HG03064 (cell line): ENCODE measurements around the gene ERP44.
"Not testable (repeated sequence)": the region's sequence is repeated elsewhere in the genome, so short reads cannot be mapped to it uniquely, and the experiment has no call there.

Experiments
- ATAC-seq: cut with Tn5 transposase; IDR thresholded peaks from one replicate; pipeline ENCODE4 v1.9.1; 2021; ENCODE audit warnings: low read depth; ENCODE audit not compliant: unreplicated experiment

The ERP44 gene

DNA sequence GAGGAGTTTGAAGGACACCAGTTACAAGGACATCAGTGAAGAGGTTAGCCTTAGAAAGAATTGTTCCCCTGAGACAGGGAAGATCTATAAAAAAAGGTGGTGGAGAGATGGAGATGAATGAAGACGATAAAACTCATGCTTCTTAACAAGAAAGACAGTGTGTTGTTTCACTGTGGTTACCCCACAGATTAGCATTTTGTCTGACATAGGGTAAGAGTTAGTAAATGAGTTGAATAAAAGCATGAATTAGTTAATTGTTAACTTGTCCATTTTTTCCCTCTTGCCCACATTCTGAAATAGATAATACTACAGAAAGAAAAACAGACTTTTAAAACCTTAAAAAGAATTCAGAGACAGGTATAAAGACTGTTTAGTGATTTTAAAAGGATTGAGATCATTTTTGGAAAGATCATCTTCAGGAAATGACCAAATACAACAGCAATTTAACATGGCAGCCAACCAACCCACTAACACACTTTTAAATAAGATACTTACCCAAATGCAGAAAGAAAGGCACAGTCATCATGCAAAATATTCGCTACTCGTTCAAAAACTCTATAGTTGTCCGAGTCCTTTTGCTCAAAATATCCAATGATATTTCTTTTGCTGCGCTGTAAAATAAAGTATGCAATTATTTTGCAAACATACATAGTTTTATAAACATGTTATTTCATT lies 78.5 kb downstream of the ERP44 start:
- ATAC-seq: no peak

DNA sequence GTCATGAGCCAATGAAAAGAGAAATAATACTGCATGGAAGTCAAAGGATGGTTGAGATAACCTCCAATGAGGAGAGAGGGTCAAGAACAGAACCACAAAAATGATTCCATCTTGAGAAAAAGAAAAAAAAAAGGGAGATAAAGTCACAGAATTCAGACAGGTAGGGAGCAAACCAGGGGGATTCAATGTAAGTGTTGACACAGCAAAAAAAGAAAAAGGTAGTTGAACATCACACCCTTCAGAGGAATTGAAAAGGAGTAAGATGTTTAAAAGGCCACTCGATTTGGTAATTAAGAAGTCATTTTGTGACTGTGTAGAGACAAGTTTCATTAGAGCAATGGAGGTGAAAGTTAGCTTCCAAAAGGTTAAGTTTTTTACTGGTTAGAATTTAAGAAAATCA lies 79.3 kb downstream of the ERP44 start:
- no peak for ATAC-seq

DNA sequence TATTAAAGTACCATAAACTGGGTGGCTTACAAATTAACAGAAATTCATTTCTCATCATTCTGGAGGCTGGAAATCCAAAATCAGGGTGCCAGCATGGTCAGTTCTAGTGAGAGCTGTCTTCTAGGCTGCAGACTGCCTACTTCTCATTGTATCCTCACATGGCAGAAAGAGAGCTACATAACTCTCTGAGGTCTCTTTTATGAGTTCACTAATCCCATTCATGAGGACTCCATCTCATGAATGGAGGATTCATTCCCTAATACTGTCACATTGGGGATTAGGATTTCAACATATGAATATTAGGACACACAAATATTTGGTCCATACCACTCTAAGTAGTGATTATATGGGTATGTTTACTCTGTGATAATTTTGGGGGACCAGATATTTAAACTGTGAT lies 84.0 kb downstream of the ERP44 start:
- ATAC-seq: no peak

DNA sequence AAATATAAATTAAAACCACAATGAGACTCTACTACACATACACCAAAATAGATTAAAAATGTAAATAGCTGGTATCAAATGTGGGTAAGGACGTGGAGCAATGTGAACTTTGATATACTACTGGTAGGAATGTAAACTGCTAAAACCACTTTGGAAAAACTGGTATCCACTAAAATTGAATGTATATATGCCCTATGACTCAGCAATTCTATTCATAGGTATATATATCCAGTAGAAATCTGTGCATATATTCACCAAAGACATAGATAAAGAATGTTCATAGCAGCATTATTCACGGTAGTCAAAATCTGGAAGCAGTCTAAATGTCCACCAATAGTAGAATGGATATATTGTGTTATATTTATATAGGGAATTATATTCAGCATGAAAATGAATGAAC lies 85.2 kb downstream of the ERP44 start:
- ATAC-seq: no peak

DNA sequence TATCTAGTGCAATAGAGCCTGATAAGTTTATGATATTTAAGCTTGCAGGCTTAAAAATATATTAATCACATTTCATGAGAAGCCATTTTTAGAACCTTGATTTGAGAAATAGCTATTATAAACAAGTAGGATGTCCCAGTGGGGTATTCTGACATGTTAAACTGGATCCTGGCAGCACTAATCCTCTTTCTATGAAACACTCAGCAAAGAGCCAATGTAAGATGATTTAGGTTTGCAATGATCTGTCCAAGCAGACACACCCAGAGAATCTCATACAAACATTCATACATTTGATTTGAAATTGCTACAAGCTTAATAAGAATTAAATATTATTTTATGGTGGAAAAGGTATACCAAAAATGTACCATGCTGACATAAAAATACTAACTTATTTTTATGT lies 86.5 kb downstream of the ERP44 start:
- ATAC-seq: no peak

DNA sequence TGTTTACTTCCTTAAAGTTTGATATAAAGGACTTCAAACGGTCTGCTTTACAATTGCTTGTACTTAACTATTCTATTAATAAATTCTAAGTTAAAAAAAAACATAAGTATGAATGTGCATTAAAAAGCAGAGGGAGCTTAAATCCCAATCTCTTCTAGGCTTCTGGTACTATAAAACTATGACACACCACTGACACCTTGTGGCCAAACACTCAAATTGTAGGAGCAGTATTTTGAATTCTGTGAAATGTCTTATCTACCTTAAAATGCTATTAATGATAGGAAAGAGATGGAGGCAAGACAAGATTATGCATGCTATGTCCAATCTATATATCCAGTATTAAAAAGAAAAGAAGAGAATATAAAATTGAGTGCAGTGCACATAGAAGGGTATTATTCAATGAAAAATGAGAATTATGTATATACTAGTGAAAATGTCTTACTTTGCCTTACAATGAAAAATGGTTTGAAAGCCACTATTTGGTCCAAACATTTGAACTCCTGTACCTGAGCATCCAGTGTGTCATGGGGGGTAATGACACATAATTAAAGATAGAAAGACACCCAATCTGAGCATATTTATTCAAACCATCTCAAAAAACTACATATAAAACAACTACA lies 87.6 kb downstream of the ERP44 start:
- no peak for ATAC-seq

DNA sequence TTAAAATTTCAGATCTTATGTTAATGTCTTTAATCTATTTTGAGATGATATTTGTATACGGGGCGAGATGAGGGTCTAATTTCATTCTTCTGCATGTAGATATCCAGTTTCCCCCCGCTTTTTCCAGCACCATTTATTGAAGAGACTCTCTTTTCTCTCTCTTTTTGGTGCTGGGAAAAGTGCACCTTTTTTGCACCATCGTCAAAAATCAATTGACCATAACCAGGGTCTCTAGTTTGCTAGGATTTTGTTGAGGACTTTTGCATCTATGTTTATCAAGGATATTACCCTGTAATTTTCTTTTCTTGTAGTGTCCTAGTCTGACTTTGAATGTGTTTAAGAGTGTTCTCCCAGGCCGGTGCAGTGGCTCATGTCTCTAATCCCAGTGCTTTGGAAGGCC lies 99.0 kb downstream of the ERP44 start:
- ATAC-seq: no peak

DNA sequence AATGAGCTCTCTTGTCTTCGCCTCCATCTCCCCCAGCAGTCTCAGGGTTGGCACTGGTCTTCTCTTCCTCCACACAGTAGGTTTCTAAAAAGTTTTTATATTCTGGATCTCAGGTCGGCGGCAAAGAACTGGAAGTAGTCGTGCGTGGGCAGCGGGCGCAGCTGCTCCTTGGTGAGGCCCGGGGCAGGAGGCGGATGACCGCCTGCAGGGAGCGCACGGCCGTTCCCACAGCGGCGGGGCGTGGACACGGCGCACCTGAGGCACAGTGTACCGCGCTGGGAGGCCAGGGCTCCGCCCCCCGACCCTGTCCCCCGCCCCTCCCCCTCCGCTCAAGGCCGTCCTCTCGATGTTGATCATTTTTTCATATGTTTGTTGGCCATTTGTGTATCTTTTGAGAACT lies 99.9 kb downstream of the ERP44 start:
- ATAC-seq: no peak

DNA sequence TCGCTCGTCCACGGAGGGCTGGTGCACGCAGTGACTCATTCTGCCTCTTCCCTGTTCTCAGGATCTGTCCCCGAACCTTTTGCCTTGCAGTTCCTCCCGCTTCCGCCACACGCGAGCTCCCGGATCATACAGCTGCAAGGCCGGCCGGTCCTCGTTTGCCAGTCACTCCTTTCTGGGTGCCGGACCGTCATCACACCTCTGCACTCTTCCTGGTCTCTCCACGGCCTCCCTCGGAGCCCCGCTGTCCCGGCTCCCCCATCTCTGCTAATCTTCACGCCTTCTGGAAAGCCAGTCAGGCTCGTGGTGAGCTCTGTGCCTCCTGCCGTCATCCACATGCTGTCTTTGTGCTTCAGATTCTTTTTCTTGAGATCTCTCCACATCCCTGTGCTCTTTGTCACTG lies 100.5 kb downstream of the ERP44 start:
- no peak for ATAC-seq

DNA sequence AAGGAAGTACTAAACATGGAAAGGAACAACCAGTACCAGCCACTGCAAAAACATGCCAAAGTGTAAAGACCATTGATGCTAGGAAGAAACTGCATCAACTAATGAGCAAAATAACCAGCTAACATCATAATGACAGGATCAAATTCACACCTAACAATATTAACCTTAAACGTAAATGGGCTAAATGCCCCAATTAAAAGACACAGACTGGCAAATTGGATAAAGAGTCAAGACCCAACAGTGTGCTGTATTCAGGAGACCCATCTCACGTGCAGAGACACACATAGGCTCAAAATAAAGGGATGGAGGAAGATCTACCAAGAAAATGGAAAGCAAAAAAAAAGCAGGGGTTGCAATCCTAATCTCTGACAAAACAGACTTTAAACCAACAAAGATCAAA lies 108.3 kb downstream of the ERP44 start:
- not testable (repeated sequence) for ATAC-seq

DNA sequence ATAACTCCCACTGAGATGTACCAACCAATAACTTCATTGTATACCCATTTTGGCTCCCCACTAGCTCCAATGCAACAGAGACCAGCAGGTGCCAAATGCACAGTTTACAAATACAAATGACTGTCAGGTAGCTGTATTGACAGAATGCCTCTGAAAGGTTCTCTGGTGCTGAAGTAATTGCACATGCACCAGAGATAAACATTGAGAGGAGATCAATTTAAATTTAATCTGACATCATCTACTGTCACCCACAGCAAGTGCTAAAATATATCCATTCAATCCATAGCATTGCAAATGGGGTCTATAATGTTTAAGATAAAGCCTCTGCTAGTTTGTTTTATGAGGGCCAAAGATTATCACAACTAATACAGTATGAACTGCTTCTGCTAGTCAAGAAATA lies 112.2 kb downstream of the ERP44 start:
- ATAC-seq: no peak

DNA sequence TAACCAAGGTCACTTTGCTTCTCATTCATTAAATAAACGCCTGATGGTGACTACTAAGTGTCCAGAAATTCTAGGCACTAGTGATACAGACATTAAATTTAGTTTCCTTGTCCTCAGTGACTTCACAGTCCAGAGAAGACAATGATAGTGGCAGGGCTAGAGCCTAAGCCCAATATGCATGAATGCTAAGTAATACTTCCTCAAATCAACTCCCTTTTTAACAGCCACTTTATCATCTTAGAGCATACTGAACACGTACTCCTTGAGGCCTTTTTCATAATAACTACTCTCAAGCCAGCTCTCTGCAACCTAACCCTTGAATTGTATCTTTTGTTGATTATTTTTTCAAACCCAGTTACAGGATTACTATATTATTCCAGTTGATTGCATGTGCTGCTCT lies 118.2 kb downstream of the ERP44 start:
- no peak for ATAC-seq

DNA sequence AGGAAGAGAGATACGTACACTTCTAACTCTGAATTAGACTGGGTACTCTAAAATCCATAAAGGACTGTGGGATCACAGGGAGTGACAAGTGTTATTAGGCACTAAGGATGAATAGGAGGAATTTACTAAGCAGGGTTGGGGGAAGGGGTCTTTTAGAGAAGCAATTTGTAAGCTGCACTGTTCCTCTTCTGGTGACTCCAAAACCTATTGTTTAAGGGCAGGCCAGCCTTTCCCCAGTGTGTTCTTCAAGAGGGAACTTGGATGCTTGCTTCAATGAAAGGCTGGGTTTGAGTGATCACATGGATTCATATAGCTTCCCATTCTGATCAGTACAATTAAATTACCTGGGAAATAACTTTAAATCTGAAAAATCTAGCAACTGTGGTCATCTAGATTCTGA lies 120.6 kb downstream of the ERP44 start:
- no peak for ATAC-seq

DNA sequence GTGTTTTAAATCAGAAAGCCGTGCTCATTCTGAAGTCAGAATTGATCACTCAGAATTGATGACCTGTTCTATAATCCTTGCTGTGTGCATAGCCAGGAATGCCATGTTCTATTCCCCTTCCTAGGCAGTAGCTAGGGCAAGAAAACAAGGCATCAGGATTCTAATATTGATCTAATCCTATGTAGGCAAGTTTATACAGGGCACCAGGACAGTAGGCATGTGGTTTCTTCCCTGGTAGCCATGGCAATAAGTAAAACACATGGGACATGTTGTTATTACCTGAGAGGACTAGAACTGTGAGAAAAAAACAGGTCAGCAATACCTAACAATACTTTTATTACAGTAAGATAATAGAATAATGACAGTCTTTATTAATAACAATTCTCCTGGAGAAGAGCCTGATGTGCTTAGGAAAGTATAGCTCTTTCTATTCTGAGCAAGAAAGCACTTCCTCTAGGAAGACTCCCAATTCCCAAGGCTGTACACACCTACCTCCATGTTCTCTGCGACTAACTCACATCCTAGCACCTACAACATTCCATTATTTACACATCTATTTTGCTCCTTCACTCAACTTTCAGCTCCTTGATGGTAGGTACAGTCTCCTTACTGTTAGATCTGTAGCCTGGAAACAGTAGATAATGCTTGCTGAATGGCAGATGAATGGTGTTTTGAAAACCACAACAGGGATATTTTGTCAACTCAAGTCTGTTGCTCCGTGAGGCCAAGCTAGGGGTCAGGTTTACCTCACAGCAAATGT lies 121.6 kb downstream of the ERP44 start:
- ATAC-seq: no peak

DNA sequence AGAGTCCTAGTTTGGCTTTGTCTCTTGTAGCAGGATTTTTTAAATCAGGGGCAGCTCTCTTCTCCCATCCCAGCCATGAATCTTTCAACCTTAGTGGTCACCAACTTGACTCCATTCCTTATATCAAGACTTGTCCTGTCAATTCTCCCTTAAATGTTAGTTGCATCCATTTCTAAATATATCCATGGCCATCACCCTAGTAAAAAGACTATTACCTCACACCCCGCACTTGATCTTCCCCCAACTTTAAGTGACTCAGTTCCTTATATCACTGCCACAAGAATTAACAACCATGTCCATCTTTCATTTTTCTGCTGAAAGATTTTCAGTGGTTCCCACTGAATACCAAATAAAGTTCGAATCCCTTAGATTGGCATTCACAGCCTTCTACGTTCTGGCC lies 125.3 kb downstream of the ERP44 start:
- no peak for ATAC-seq

DNA sequence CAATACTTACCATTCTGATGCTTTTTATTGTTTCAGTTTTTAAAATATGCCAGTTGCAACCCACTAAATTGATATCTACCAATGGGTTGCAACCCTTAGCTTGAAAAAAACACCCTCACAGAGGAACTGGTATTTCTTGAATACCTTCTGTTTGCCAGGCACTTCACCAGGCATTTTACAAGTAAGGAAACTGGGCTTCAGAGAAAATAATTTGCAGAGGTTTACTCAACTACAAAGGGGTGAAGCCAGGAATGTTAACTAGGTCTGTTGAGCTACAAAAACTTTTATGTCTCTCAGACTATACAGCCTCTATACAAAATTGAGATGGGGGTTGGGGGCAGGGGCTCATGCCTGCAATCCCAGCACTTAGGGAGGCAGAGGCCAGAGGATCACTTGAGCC lies 127.4 kb downstream of the ERP44 start:
- ATAC-seq: no peak

DNA sequence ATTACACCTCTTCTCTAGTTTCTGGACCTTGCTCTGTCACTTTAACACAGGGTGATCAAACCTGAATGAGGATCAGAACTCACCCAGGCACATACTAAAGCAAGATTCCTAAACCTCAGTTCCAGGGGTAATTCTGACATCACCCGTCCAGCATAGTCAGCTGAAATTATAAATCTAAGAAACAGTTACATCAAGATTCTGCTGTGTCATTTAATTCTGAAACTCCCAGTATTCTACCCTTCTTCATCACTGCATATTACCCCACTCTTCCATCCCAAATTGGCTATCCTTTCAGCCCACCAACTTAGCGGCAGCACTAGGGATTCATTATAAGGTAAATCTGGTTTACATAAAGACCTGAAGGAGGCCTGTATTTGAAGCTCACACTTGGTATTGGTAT lies 128.3 kb downstream of the ERP44 start:
- no peak for ATAC-seq

DNA sequence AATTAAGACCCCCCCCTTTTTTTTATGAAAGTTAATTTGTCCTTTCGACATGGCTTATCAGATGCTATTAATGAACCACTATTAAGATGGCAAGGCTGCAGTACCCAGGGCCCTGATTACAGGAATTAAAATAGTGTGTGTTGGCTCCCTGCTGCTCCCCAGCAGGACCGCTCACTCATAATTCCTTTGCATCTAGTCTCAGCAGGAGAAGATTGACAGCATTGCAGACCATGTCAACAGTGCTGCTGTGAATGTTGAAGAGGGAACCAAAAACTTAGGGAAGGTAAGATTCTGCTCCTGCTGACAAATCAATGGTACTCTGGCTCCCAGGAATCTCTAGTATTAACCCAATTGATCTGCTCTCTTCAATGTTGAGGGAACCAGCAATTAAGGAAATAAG lies 131.3 kb downstream of the ERP44 start:
- ATAC-seq: no peak

DNA sequence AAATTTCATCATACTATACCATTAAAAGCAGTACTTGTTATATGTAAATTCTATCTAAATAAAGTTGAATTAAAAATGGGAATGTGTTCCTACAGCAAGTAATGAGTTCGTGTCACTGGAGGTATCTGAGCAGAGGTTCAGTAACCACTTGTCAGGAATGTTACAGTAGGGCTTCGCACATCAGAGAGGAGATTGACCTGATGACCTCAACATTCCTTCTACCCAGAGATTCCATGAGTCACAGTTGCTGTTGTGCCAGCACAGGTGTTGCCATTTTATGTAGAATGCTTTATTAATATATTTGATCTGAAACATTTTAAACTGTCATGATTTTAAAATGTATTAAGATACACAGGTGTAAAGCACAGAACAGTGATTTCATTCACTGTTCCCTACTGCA lies 132.1 kb downstream of the ERP44 start:
- ATAC-seq: no peak

DNA sequence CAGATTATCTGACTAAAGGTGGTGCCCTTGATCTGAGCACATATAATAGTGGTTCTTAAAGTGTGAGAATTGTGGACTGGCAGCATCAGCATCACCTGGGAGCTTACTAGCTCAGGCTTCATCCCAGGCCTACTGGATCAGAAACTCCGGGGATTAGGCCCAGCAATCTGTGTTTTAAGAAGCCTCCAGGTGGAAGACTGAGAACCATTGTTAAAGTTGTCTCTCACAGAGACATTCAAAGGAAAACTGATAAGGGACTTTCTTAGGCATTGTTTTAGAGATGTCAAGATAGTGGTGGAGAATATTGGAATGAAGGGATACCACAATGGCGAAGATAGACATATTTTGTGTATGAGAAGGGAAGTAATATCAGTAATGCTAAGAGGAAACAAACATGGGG lies 132.8 kb downstream of the ERP44 start:
- no peak for ATAC-seq

DNA sequence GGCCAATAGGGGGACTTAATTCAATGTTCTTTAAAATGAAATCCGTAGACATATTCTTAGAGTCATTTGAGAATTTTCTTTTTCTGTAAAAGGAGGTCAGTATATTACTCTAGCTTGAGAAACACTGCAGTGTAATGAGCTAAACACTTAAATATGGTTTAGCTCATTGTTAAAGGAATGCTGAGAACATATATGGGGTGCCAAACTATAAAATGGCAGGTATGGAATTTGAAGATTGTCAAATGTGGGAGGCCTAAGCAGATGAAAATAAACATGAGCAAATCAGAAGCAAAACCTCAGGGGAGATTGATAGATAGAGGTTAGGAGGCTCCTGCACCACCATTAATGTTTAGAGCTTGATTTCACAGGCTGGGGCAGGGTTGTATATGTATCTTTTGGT lies 134.5 kb downstream of the ERP44 start:
- no peak for ATAC-seq

DNA sequence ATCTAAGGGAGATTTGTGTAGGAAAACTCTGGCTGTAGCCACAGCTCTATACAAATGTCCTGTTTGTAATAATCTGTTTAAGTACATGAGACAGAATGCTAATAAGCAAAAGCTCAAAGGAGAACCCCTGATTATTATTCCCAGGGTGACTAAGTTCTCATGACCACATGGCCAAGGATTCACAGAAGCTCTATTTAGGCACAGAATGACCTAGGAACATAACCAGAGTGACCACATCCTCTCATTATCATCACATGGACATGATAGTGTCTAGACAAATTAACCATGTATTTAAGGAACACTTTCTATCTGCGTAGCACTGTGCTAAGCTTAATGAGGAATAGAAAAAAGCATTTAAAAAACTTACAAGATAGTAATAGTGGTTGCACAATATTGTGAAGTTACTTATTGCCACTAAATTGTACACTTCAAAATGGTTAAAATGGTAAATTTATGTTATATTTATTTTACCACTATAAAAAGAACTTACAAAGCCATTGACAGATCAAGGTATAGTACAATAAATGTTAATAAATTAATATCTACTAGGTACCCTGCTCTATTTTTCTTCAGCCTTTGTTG lies 136.0 kb downstream of the ERP44 start:
- no peak for ATAC-seq
